HepG2 (cell line): Measurements from ENCODE around the gene ZNF318. TPM values are rescaled to one million over a fixed set of nuclear protein-coding genes. Genes with fewer than 3 reads are reported as not detected.

ENCODE experiments used
- AHR ChIP-seq: IDR thresholded peaks from 2 replicates; pipeline ENCODE4 v1.6.1; 2018; ENCODE audit warnings: missing genetic modification reagents, missing compliant biosample characterization
- CENPX ChIP-seq: sonication (generic); formaldehyde crosslinking; IDR thresholded peaks from 2 replicates; pipeline ENCODE4 v1.9.0; 2021; ENCODE audit warnings: mild to moderate bottlenecking, missing genetic modification reagents, moderate library complexity
- CTCF ChIP-seq: sonication (generic); formaldehyde crosslinking; IDR thresholded peaks from 2 replicates; pipeline ENCODE4 v1.5.0; 2020; ENCODE audit warnings: mild to moderate bottlenecking, missing genetic modification reagents, moderate library complexity
- EED ChIP-seq: sonication (generic); formaldehyde crosslinking; IDR thresholded peaks from 2 replicates; pipeline ENCODE4 v1.5.0; 2020; ENCODE audit warnings: mild to moderate bottlenecking, missing genetic modification reagents
- HOXA3 ChIP-seq: sonication (generic); formaldehyde crosslinking; IDR thresholded peaks from 2 replicates; pipeline ENCODE4 v1.5.0; 2020; ENCODE audit warnings: missing genetic modification reagents
- KLF16 ChIP-seq, 2 experiments: sonication (generic) in 1 of 2; formaldehyde crosslinking in 1 of 2; IDR thresholded peaks; 2 replicates each; pipeline versions ENCODE4 v1.6.1 to v1.8.0; 2016 to 2023; ENCODE audit warnings: missing genetic modification reagents in 2 of 2, missing compliant biosample characterization in 1 of 2
- LCORL ChIP-seq, 2 experiments: fragments of 450-650 bp in 1 of 2; sonication (generic) in 1 of 2; formaldehyde crosslinking in 1 of 2; IDR thresholded peaks; 2 replicates each; pipeline versions ENCODE4 v1.5.0 to v1.6.1; 2017 to 2020; ENCODE audit warnings: antibody characterized with exemption in 1 of 2, missing genetic modification reagents in 1 of 2
- MAF1 ChIP-seq: sonication (generic); formaldehyde crosslinking; IDR thresholded peaks from 2 replicates; pipeline ENCODE4 v1.5.0; 2020; ENCODE audit warnings: missing genetic modification reagents, borderline replicate concordance
- MBNL3 ChIP-seq: fragments of 250-450 bp; sonication (Bioruptor Pico); conservative IDR thresholded peaks from 2 replicates; pipeline ENCODE4 v1.8.0; 2022; ENCODE audit warnings: mild to moderate bottlenecking, inconsistent platforms
- MEIS1 ChIP-seq: sonication (generic); formaldehyde crosslinking; IDR thresholded peaks from 2 replicates; pipeline ENCODE4 v1.9.0; 2021; ENCODE audit warnings: mild to moderate bottlenecking, missing genetic modification reagents, moderate library complexity, borderline replicate concordance
- NRL ChIP-seq: sonication (generic); formaldehyde crosslinking; IDR thresholded peaks from 2 replicates; pipeline ENCODE4 v1.5.0; 2020; ENCODE audit warnings: missing genetic modification reagents, mild to moderate bottlenecking, moderate library complexity, borderline replicate concordance
- PHF8 ChIP-seq: sonication (generic); formaldehyde crosslinking; IDR thresholded peaks from 2 replicates; pipeline ENCODE4 v1.5.0; 2020; ENCODE audit warnings: missing genetic modification reagents
- SALL1 ChIP-seq: sonication (generic); formaldehyde crosslinking; IDR thresholded peaks from 2 replicates; pipeline ENCODE4 v1.8.0; 2022; ENCODE audit warnings: mild to moderate bottlenecking, missing genetic modification reagents
- TOE1 ChIP-seq: sonication (generic); formaldehyde crosslinking; IDR thresholded peaks from 2 replicates; pipeline ENCODE4 v1.4.0; 2020; ENCODE audit warnings: mild to moderate bottlenecking, missing genetic modification reagents
- XRCC5 ChIP-seq: fragments of 200-400 bp; formaldehyde crosslinking; optimal IDR thresholded peaks from 2 replicates; pipeline ENCODE3; 2017; ENCODE audit warnings: mild to moderate bottlenecking, low read length
- ZBTB38 ChIP-seq: sonication (generic); formaldehyde crosslinking; IDR thresholded peaks from 2 replicates; pipeline ENCODE4 v1.5.1; 2020; ENCODE audit warnings: mild to moderate bottlenecking, missing genetic modification reagents
- ZIK1 ChIP-seq: sonication (generic); formaldehyde crosslinking; IDR thresholded peaks from 2 replicates; pipeline ENCODE4 v1.5.0; 2020; ENCODE audit warnings: mild to moderate bottlenecking, low read depth, missing genetic modification reagents, borderline replicate concordance
- ZNF547 ChIP-seq: sonication (generic); formaldehyde crosslinking; IDR thresholded peaks from 2 replicates; pipeline ENCODE4 v1.5.1; 2020; ENCODE audit warnings: mild to moderate bottlenecking, missing genetic modification reagents
- ZNF564 ChIP-seq: sonication (generic); formaldehyde crosslinking; IDR thresholded peaks from 2 replicates; pipeline ENCODE4 v1.8.1; 2023; ENCODE audit warnings: mild to moderate bottlenecking, missing genetic modification reagents
- ZNF703 ChIP-seq: sonication (generic); formaldehyde crosslinking; IDR thresholded peaks from 2 replicates; pipeline ENCODE4 v1.5.1; 2020; ENCODE audit warnings: missing genetic modification reagents, mild to moderate bottlenecking, moderate library complexity, borderline replicate concordance
- ZNF709 ChIP-seq: sonication (generic); formaldehyde crosslinking; IDR thresholded peaks from 2 replicates; pipeline ENCODE4 v1.5.0; 2020; ENCODE audit warnings: mild to moderate bottlenecking, missing genetic modification reagents
- ZNF749 ChIP-seq: sonication (generic); formaldehyde crosslinking; IDR thresholded peaks from 2 replicates; pipeline ENCODE4 v1.8.0; 2022; ENCODE audit warnings: mild to moderate bottlenecking, missing genetic modification reagents, moderate library complexity, borderline replicate concordance
- ZSCAN22 ChIP-seq: sonication (generic); formaldehyde crosslinking; IDR thresholded peaks from 2 replicates; pipeline ENCODE4 v1.4.0; 2020; ENCODE audit warnings: mild to moderate bottlenecking, missing genetic modification reagents
- ZSCAN5A ChIP-seq: sonication (generic); formaldehyde crosslinking; IDR thresholded peaks from 2 replicates; pipeline ENCODE4 v1.8.0; 2022; ENCODE audit warnings: mild to moderate bottlenecking, missing genetic modification reagents, borderline replicate concordance
- polyA plus RNA-seq, 8 experiments: library from polyadenylated mRNA; depleted of rRNA in 3 of 8; stranded (reverse) in 7 of 8; unstranded in 1 of 8; fragments of >200 nt; fragmentation: Illumina TruSeq in 4 of 8; extraction: Trizol in 4 of 8; gene quantifications; 2 replicates each; pipeline versions ENCODE4 v1.2.1 to v1.2.3, GENCODE V29; 2011 to 2016; ENCODE audit warnings: low read depth in 4 of 8, missing spikeins in 1 of 8, mixed read lengths in 1 of 8; ENCODE audit not compliant: insufficient read depth in 1 of 8
- total RNA-seq, 5 experiments: library from RNA; depleted of rRNA; stranded (reverse); fragments of >200 nt; fragmentation: Illumina TruSeq; extraction: Trizol; gene quantifications; 2 replicates each; pipeline ENCODE4 v1.2.3, GENCODE V29; 2016; ENCODE audit warnings: low read depth in 1 of 5
- TF ChIP-seq, protein P1 (sequence below): sonication (generic); formaldehyde crosslinking; IDR thresholded peaks from 2 replicates; pipeline ENCODE4 v1.4.0; 2020; ENCODE audit warnings: missing genetic modification reagents

The ZNF318 gene
- total and polyA plus RNA-seq, 2 of the 13 experiments (the other 11 are each of a cell fraction or from before 2014, with no cell fraction given): 13.0 to 14.5 TPM

GRCh38 chr6:43368259-43369160 is 937 bp downstream of the ZNF318 start (continued):
- TF ChIP-seq MEIS1 (CRISPR knock-in tag): 0 out of 2 replicates have a peak, but pooled peaks have one; percentile 37
- TF ChIP-seq PHF8: peak; percentile 55; the same call in 1 of the 2 replicates
- 0 out of 2 replicates have a peak, but pooled peaks have one; percentile 55 for TF ChIP-seq ZNF709 (CRISPR knock-in tag)
- TF ChIP-seq CTCF (CRISPR knock-in tag): 0 out of 2 replicates have a peak, but pooled peaks have one; percentile 16
- TF ChIP-seq ZBTB38 (CRISPR knock-in tag): 0 out of 2 replicates have a peak, but pooled peaks have one; percentile 19
- 0 out of 2 replicates have a peak, but pooled peaks have one; percentile 24 for TF ChIP-seq ZSCAN5A (CRISPR knock-in tag)
- no peak for TF ChIP-seq MBNL3 (CRISPR knock-in tag)
- no peak for TF ChIP-seq ZSCAN22
- TF ChIP-seq, protein P1, sequence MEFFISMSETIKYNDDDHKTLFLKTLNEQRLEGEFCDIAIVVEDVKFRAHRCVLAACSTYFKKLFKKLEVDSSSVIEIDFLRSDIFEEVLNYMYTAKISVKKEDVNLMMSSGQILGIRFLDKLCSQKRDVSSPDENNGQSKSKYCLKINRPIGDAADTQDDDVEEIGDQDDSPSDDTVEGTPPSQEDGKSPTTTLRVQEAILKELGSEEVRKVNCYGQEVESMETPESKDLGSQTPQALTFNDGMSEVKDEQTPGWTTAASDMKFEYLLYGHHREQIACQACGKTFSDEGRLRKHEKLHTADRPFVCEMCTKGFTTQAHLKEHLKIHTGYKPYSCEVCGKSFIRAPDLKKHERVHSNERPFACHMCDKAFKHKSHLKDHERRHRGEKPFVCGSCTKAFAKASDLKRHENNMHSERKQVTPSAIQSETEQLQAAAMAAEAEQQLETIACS (CRISPR knock-in tag): peak; percentile 74; the same call in 1 of the 2 replicates
- 0 out of 2 replicates have a peak, but pooled peaks have one; percentile 21 for TF ChIP-seq ZNF749 (CRISPR knock-in tag)
- no peak for TF ChIP-seq ZNF703 (CRISPR knock-in tag)
- 0 out of 2 replicates have a peak, but pooled peaks have one; percentile 7 for TF ChIP-seq HOXA3 (CRISPR knock-in tag)
- TF ChIP-seq ZNF547 (CRISPR knock-in tag): peak; percentile 33
- TF ChIP-seq ZNF564 (CRISPR knock-in tag): peak; percentile 4; the same call in 1 of the 2 replicates
- no peak for TF ChIP-seq TOE1 (CRISPR knock-in tag)
- no peak for TF ChIP-seq CENPX
- 0 out of 4 replicates have a peak, but pooled peaks of 1 of the 2 experiments have one; percentile 22 for TF ChIP-seq KLF16 (CRISPR knock-in tag; IDR thresholded peaks at IDR 0.05)
- peak; percentile 10; the same call in 1 of the 2 replicates for TF ChIP-seq AHR (CRISPR knock-in tag)
- TF ChIP-seq NRL (CRISPR knock-in tag): peak; percentile 46
- TF ChIP-seq XRCC5: peak; percentile 14
- TF ChIP-seq LCORL (IDR thresholded peaks at IDR 0.05): no peak
- TF ChIP-seq LCORL (CRISPR knock-in tag; IDR thresholded peaks at IDR 0.05): peak; percentile 34; the same call in 1 of the 2 replicates
- no peak for TF ChIP-seq MAF1 (CRISPR knock-in tag)
- TF ChIP-seq SALL1 (CRISPR knock-in tag): peak; percentile 50
- 0 out of 2 replicates have a peak, but pooled peaks have one; percentile 39 for TF ChIP-seq EED (CRISPR knock-in tag)
- TF ChIP-seq ZIK1 (CRISPR knock-in tag): 0 out of 2 replicates have a peak, but pooled peaks have one; percentile 16
